ENCODE results near the gene TMEM179.
"Not testable (repeated sequence)": the region's sequence is repeated elsewhere in the genome, so short reads cannot be mapped to it uniquely, and the experiment has no call there.

The TMEM179 gene

DNA sequence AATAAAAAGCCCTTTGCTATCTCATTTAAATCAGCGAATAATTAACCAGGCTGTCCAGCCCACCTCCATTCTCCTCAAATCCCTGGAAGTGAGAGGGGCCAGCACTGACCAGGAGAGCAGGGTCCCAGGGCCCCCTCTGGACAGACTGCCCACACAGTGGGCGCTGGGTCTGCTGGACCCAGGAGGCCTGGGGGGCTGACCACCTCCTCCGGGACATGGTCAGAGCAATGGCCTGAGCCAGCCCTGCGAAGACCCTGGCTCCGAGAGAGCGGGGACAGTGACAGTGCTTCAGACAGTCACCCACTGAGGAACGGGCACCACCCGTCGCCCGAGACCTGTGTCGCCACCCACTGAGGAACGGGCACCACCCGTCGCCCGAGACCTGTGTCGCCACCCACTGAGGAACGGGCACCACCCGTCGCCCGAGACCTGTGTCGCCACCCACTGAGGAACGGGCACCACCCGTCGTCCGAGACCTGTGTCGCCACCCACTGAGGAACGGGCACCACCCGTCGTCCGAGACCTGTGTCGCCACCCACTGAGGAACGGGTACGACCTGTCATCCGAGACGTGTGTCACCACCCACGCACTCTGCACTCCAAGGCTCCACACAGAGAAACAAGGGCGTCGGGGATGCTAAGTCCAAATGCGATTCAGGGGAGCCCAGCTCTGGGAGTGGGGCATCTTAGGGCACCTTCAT is 32.4 kb upstream of the TMEM179 start:
- H3K9ac ChIP-seq (ENCODE audit: low read length in 2 of 2) = not testable (repeated sequence)
- peaks cover 16 to 20% of the 10 kb centered on the region in 2 donors for H3K27me3 ChIP-seq (ENCODE audit: control insufficient read depth in 1 of 2, insufficient read depth in 2 of 2, low read length in 2 of 2)

DNA sequence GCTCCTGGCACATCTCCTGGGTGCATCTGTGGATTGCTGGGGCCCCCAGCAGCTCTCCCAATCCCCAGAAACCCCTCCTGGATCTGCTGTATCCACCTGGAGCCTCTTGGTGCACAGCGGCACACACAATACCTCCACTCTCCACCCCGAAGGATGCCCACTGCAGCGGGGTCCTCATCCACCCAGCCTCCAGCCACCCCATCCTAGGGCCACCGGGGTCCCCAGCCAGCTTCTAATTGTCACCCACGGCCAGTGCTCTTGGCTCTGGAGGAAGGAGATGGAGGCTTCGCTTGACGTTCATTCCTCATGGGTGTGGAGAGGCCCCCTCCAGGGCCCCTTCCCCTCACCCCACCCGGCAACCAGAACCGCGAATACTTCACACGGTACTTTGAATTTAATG is 31.6 kb upstream of the TMEM179 start:
- Histone ChIP-seq H3K9ac (ENCODE audit: low read length in 2 of 2) (no peak overlapping the region), H3K9me3 (ENCODE audit: control insufficient read depth in 2 of 2, low read length in 2 of 2) (no peaks in the 10 kb centered on the region), H3K36me3 (ENCODE audit: control insufficient read depth in 2 of 2, insufficient read depth in 2 of 2, low read length in 2 of 2) (no peaks in the 10 kb centered on the region), H3K4me1 (ENCODE audit: control insufficient read depth, insufficient read depth, low read length) (no peaks in the 10 kb centered on the region), H3K27ac (ENCODE audit: low read length) (no peak overlapping the region), H3K4me3 (ENCODE audit: low read length in 2 of 2) (no peak overlapping the region), H3K27me3 (ENCODE audit: control insufficient read depth in 1 of 2, insufficient read depth in 2 of 2, low read length in 2 of 2) (peaks cover 20% of the 10 kb centered on the region in 2 donors)

More for the DNA sequence above, 32.4 kb upstream of the TMEM179 start:
- not testable (repeated sequence) for H3K4me1 ChIP-seq (ENCODE audit: control insufficient read depth, insufficient read depth, low read length); H3K27ac ChIP-seq (ENCODE audit: low read length); H3K4me3 ChIP-seq (ENCODE audit: low read length in 2 of 2); H3K9me3 ChIP-seq (ENCODE audit: control insufficient read depth in 2 of 2, low read length in 2 of 2); H3K36me3 ChIP-seq (ENCODE audit: control insufficient read depth in 2 of 2, insufficient read depth in 2 of 2, low read length in 2 of 2)

DNA sequence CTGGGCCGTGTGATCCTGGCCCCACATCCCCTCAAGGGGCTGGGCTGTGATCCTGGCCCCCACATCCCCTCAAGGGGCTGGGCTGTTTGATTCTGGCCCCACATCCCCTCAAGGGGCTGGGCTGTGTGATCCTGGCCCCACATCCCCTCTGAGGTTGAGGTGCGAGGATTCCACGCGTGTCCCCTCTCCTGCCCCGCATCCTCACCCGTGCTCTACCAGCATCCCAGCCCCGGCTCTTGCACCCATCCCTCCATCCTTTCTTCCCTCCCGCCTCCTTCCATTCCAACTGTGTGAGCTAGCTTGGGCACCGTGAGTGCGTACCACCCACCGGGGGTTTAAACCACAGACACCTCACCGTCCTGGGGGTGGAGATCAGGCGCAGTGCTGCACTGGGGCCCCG is 31.1 kb upstream of the TMEM179 start:
- H3K27me3 ChIP-seq (ENCODE audit: control insufficient read depth in 1 of 2, insufficient read depth in 2 of 2, low read length in 2 of 2) = peaks cover 20% of the 10 kb centered on the region in 2 donors
- H3K36me3 ChIP-seq (ENCODE audit: control insufficient read depth in 2 of 2, insufficient read depth in 2 of 2, low read length in 2 of 2) = no peaks in the 10 kb centered on the region
- H3K4me1 ChIP-seq (ENCODE audit: control insufficient read depth, insufficient read depth, low read length) = no peaks in the 10 kb centered on the region
- H3K9me3 ChIP-seq (ENCODE audit: control insufficient read depth in 2 of 2, low read length in 2 of 2) = no peaks in the 10 kb centered on the region
- no peak overlapping the region for H3K9ac ChIP-seq (ENCODE audit: low read length in 2 of 2)
- no peak overlapping the region for H3K27ac ChIP-seq (ENCODE audit: low read length)
- no peak overlapping the region for H3K4me3 ChIP-seq (ENCODE audit: low read length in 2 of 2)

DNA sequence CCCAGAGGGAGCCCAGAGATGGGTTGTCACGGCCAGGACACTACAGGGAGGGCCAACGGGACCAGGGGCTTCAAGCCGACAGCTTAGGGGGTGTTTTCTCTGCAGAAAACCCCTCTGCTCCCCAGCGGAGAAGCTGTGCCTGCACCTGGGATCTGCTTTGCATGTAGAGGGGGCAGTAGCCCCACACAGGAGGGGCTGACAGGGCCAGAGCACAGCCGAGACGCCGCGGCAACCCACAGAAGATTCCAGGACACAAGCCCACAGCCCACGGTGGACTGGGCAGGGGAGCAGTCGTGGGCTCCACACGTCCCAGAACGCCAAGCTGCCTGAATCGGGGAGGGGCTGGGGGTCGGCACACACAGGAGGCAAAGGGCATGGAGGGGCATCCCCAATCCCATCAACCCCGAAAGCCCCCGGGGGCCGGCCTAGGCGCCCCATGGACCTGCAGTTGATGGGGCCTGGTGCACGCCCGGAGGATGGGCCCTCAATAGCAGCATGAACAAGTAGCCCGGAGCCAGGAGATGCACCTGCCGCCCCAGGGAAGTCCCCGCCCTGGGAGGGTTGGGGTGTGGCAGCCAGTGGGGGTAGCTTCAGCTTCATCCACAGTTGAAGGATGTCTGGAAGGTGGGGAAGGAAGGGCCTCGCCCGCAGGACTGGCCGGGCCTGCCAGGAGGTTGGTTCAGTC is 30.5 kb upstream of the TMEM179 start:
- peaks cover 15 to 18% of the 10 kb centered on the region in 2 donors for H3K27me3 ChIP-seq (ENCODE audit: control insufficient read depth in 1 of 2, insufficient read depth in 2 of 2, low read length in 2 of 2)

DNA sequence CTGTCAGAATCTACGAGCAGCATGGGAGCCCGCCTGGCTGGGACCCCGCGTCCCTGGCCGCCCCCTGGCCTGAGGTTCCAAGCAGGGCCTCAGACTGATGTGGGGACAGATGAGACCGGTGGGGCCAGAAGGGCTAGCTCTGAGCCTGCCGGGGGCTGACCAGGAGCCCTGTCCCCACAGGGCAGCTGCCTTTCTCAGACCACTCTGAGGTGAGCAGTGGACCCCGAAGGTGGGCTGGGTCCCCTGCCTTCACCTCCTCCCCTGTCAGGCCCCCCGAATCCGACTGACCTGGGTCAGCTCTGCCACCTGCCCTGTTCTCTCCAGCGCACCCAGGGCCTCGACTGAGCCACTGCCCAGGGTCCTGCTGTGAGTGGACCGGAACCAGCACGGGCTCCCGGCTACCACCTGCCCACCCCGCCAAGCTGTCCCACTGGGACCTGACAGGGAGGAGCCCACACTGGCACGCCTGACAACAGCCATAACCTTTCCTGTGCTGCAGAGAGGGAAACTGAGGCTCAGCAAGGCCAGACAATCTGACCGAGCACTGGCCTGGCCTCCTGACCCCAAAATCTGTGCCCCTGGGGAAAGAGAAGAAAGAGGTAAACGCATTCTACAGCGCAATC is 29.7 kb upstream of the TMEM179 start:
- Histone ChIP-seq H3K4me1 (ENCODE audit: control insufficient read depth, insufficient read depth, low read length) (no peaks in the 10 kb centered on the region), H3K36me3 (ENCODE audit: control insufficient read depth in 2 of 2, insufficient read depth in 2 of 2, low read length in 2 of 2) (no peaks in the 10 kb centered on the region), H3K9ac (ENCODE audit: low read length in 2 of 2) (no peak overlapping the region), H3K9me3 (ENCODE audit: control insufficient read depth in 2 of 2, low read length in 2 of 2) (peaks cover 0 to 5% of the 10 kb centered on the region in 2 donors), H3K27me3 (ENCODE audit: control insufficient read depth in 1 of 2, insufficient read depth in 2 of 2, low read length in 2 of 2) (peaks cover 8 to 12% of the 10 kb centered on the region in 2 donors), H3K4me3 (ENCODE audit: low read length in 2 of 2) (no peak overlapping the region), H3K27ac (ENCODE audit: low read length) (no peak overlapping the region)

More for the DNA sequence above, 30.5 kb upstream of the TMEM179 start:
- Histone ChIP-seq H3K9ac (ENCODE audit: low read length in 2 of 2) (no peak overlapping the region), H3K4me3 (ENCODE audit: low read length in 2 of 2) (no peak overlapping the region), H3K9me3 (ENCODE audit: control insufficient read depth in 2 of 2, low read length in 2 of 2) (no peaks in the 10 kb centered on the region), H3K36me3 (ENCODE audit: control insufficient read depth in 2 of 2, insufficient read depth in 2 of 2, low read length in 2 of 2) (no peaks in the 10 kb centered on the region), H3K4me1 (ENCODE audit: control insufficient read depth, insufficient read depth, low read length) (no peaks in the 10 kb centered on the region), H3K27ac (ENCODE audit: low read length) (no peak overlapping the region)

DNA sequence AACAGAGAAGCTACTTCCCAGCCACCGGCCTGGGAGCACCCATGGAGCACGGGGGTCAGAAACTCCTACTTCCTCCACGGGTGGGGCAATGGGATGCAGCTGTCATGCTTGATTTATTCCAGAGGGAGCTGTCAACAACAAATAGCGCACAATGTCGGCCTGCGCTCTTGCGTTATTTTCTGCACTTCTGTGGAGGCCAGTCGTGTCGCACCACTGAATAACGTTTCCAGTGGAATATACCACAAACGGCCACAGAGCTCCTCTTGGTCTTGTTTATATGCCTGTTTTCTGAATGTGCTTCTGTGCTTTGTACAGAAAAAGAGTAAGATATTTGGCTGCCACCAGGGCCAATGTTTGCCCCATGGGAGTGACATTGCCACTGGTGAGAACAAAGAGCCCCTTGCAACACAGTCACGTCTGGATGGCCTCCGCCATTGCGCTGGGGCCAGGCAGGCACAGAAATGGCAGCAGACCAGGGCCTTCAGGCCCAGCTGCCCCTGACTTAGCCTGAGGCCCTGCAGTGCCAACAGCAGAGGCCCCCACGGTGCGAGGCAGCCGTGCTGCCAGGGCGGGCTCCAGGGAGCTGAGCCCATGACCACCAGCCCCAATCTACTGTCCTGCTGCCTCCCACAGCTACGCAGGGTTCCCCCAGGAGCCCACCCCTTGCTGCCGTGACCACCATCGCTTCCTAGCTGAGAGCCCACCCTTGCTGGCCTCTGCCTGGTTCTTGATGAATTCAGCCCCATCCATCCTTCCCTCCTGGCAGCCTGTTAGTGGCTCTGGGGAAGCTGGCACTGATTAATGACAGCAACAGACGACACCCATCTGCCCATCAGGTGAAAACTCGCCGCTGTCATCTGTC is 28.9 kb upstream of the TMEM179 start:
- Histone ChIP-seq H3K4me1 (ENCODE audit: control insufficient read depth, insufficient read depth, low read length) (no peaks in the 10 kb centered on the region), H3K9me3 (ENCODE audit: control insufficient read depth in 2 of 2, low read length in 2 of 2) (peaks cover 3 to 10% of the 10 kb centered on the region in 2 donors), H3K27me3 (ENCODE audit: control insufficient read depth in 1 of 2, insufficient read depth in 2 of 2, low read length in 2 of 2) (peaks cover 2 to 8% of the 10 kb centered on the region in 2 donors), H3K9ac (ENCODE audit: low read length in 2 of 2) (no peak overlapping the region), H3K36me3 (ENCODE audit: control insufficient read depth in 2 of 2, insufficient read depth in 2 of 2, low read length in 2 of 2) (no peaks in the 10 kb centered on the region), H3K27ac (ENCODE audit: low read length) (no peak overlapping the region), H3K4me3 (ENCODE audit: low read length in 2 of 2) (no peak overlapping the region)

DNA sequence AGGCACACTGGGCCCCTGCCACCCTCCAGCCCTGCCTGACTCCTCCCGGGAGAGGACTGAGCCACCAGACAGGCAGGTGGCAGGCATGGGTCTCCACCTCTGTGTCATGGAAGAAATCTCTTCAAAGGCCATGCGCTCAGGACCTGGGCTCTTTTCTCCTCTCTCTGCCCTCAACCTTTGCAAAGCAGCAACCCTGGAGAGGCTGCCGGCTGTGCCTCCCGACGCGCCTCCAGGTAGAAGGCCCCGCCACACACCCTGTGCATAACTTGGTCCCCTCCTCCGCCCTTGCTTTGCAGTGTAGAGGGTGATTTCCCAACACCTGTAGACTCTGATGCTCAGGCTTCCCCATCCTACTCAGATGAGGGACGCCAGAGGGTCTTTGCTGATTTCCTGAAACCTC is 28.2 kb upstream of the TMEM179 start:
- Histone ChIP-seq H3K9me3 (ENCODE audit: control insufficient read depth in 2 of 2, low read length in 2 of 2) (peaks cover 4 to 10% of the 10 kb centered on the region in 2 donors), H3K27me3 (ENCODE audit: control insufficient read depth in 1 of 2, insufficient read depth in 2 of 2, low read length in 2 of 2) (peaks cover 2 to 5% of the 10 kb centered on the region in 2 donors), H3K4me1 (ENCODE audit: control insufficient read depth, insufficient read depth, low read length) (no peaks in the 10 kb centered on the region), H3K4me3 (ENCODE audit: low read length in 2 of 2) (no peak overlapping the region), H3K36me3 (ENCODE audit: control insufficient read depth in 2 of 2, insufficient read depth in 2 of 2, low read length in 2 of 2) (no peaks in the 10 kb centered on the region), H3K9ac (ENCODE audit: low read length in 2 of 2) (no peak overlapping the region), H3K27ac (ENCODE audit: low read length) (no peak overlapping the region)

DNA sequence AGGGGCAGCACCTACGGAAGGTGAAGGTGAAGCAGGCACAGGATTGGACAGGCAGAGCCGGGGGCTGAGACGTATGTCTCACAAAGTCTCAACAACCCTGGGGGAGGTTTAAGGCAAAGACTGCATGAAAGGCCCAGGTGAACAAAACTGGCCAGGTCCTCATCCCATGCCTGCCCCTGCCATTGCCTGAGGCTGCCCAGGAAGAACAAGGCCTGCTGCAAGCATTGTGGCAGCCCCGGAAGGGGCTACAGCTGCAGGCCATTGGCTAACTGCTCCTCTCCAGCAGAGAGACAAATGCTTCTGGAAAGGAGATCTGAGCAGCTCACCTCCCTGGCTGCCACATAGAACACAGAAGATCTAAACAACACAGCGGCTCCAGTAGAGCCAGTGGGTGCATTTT is 20.4 kb upstream of the TMEM179 start:
- Histone ChIP-seq H3K27ac (ENCODE audit: low read length) (no peak overlapping the region), H3K9ac (ENCODE audit: low read length in 2 of 2) (no peak overlapping the region), H3K36me3 (ENCODE audit: control insufficient read depth in 2 of 2, insufficient read depth in 2 of 2, low read length in 2 of 2) (no peaks in the 10 kb centered on the region), H3K4me3 (ENCODE audit: low read length in 2 of 2) (no peak overlapping the region), H3K4me1 (ENCODE audit: control insufficient read depth, insufficient read depth, low read length) (no peaks in the 10 kb centered on the region), H3K27me3 (ENCODE audit: control insufficient read depth in 1 of 2, insufficient read depth in 2 of 2, low read length in 2 of 2) (peaks cover 0 to 10% of the 10 kb centered on the region in 2 donors), H3K9me3 (ENCODE audit: control insufficient read depth in 2 of 2, low read length in 2 of 2) (peaks cover 9 to 10% of the 10 kb centered on the region in 2 donors)

DNA sequence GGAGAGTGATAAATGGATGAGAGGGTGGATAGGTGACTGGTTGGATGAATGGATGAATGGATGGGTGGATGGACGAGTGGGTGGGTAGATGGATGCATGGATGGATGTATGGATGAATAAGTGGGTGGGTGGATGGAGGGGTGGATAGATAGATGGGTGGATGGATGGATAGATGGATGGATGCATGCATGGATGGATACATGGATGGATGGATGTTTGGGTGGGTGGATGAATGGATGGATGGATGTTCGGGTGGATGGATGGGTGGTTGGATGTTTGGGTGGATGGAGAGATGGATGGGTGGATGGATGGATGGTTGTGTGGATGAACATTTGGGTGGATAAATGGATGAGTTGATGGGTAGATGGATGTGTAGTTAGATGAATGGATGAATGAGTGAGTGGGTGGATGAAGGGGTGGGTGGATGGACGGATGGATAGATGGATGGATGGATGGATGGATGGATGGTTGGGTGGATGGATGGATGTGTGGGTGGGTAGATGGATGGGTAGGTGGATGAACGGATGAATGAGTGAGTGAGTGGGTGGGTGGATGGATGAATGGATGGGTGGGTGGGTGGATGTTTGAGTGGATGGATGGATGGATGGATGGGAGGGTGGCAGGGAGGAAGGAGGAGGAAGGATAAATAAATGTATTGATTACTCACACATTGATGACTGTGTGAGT is 9.7 kb upstream of the TMEM179 start:
- no peaks in the 10 kb centered on the region for H3K36me3 ChIP-seq (ENCODE audit: control insufficient read depth in 2 of 2, insufficient read depth in 2 of 2, low read length in 2 of 2)
- no peak overlapping the region for H3K4me3 ChIP-seq (ENCODE audit: low read length in 2 of 2)
- no peaks in the 10 kb centered on the region for H3K4me1 ChIP-seq (ENCODE audit: control insufficient read depth, insufficient read depth, low read length)
- peaks cover 0 to 3% of the 10 kb centered on the region in 2 donors for H3K9me3 ChIP-seq (ENCODE audit: control insufficient read depth in 2 of 2, low read length in 2 of 2)
- peaks cover 11 to 28% of the 10 kb centered on the region in 2 donors for H3K27me3 ChIP-seq (ENCODE audit: control insufficient read depth in 1 of 2, insufficient read depth in 2 of 2, low read length in 2 of 2)
- H3K27ac ChIP-seq (ENCODE audit: low read length) = no peak overlapping the region
- H3K9ac ChIP-seq (ENCODE audit: low read length in 2 of 2) = no peak overlapping the region

DNA sequence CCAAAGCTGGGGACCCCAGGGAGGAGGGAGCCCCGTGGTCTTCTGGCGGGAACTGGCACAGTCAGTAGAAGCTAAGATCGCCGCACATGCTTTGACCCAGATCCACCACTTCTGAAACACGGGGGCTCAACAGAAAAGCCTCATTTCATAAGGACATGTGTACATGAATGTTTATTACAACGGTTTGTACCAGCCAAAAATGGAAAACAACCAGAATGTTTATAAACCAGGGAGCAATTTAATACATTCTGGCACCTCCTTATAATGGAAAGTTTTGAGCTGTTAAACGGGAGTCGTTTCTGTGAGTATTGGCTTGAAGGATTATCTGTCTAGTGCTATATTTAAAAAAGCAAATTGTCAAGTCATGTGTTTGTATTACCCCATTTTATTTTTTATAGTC is 7.3 kb upstream of the TMEM179 start:
- peaks cover 0 to 3% of the 10 kb centered on the region in 2 donors for H3K9me3 ChIP-seq (ENCODE audit: control insufficient read depth in 2 of 2, low read length in 2 of 2)
- peaks cover 8 to 19% of the 10 kb centered on the region in 2 donors for H3K27me3 ChIP-seq (ENCODE audit: control insufficient read depth in 1 of 2, insufficient read depth in 2 of 2, low read length in 2 of 2)
- H3K27ac ChIP-seq (ENCODE audit: low read length) = no peak overlapping the region
- H3K36me3 ChIP-seq (ENCODE audit: control insufficient read depth in 2 of 2, insufficient read depth in 2 of 2, low read length in 2 of 2) = no peaks in the 10 kb centered on the region
- H3K4me1 ChIP-seq (ENCODE audit: control insufficient read depth, insufficient read depth, low read length) = no peaks in the 10 kb centered on the region
- H3K4me3 ChIP-seq (ENCODE audit: low read length in 2 of 2) = no peak overlapping the region
- no peak overlapping the region for H3K9ac ChIP-seq (ENCODE audit: low read length in 2 of 2)
